ENCODE results near the gene SMPD3. TPM values are rescaled to one million over a fixed set of nuclear protein-coding genes. Genes with fewer than 3 reads are reported as not detected.

Gene SMPD3
- total RNA-seq, 1 experiment from 2014 or later, result 0.70 TPM

DNA sequence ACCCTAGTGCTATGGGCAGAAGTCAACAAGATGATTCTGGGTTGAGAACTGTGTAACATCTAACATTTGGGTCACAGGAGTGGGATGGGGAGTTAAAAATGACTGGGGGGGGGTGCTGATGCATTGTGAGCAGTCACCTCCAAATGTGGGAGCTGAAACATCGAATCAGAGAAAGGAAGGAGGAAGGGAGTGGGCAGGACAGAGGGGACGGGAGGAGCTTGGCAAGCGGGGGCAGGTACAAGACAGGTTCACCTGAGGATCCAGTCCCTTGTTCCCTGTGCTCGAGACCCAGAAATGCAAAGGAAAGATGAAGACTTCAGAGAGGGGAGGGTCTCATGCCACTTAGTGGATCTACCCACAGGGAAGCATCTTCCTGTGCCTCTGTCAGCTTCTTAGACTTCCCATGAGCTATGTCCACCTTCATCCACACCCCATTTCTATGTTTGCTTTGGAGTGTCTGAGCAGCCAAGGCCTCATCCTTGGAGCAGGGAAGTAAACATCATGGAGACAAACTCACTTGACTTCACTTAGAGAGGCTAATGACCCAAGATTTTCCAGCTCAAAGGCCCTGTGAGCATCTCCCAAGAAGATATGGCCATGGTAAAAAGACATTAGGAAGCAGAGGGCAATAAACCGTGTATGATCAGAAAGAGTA, 20.5 kb downstream of the SMPD3 start:
- Histone ChIP-seq H4K8ac (replicated peaks; ENCODE audit: insufficient read length, low read depth, low read length) (no peak overlapping the region), H3T11ph (ENCODE audit: low read length) (no peak overlapping the region), H2BK120ac (ENCODE audit: low read depth, low read length, poor library complexity, severe bottlenecking) (no peak overlapping the region), H3K23me2 (ENCODE audit: insufficient read length, low read depth, low read length, poor library complexity, severe bottlenecking) (no peaks in the 10 kb centered on the region), H3K27me3 (ENCODE audit: insufficient read depth, low read length) (no peaks in the 10 kb centered on the region), H2BK12ac (ENCODE audit: insufficient read length, low read depth, low read length) (no peak overlapping the region), H3K79me1 (ENCODE audit: insufficient read depth, low read depth, low read length, poor library complexity, severe bottlenecking) (no peaks in the 10 kb centered on the region), H3K9me3 (ENCODE audit: control insufficient read depth, low read depth, low read length) (no peaks in the 10 kb centered on the region), H3K79me2 (ENCODE audit: insufficient read depth, low read length) (no peaks in the 10 kb centered on the region), H4K91ac (ENCODE audit: insufficient read length, low read depth, low read length) (no peak overlapping the region), H3K4me1 (ENCODE audit: insufficient read depth, low read length) (no peaks in the 10 kb centered on the region), H4K20me1 (ENCODE audit: control insufficient read depth, insufficient read depth, insufficient read length) (no peaks in the 10 kb centered on the region), H3K9ac (ENCODE audit: extremely low read depth, insufficient read length, low read length) (no peak overlapping the region), H3K14ac (ENCODE audit: insufficient read depth, low read length) (no peak overlapping the region), H4K5ac (ENCODE audit: insufficient read length, low read depth, low read length) (no peak overlapping the region), H2AK5ac (ENCODE audit: insufficient read length, low read length) (no peak overlapping the region), H3K4ac (ENCODE audit: low read depth, low read length) (no peak overlapping the region), H3K56ac (ENCODE audit: insufficient read length, low read depth, low read length) (no peak overlapping the region), H3K27ac (ENCODE audit: insufficient read length, low read depth, low read length) (no peak overlapping the region), H3K23ac (ENCODE audit: insufficient read length, low read depth, low read length) (no peak overlapping the region), H2BK15ac (ENCODE audit: low read depth, low read length) (no peak overlapping the region), H3K18ac (ENCODE audit: insufficient read length, low read depth, low read length) (no peak overlapping the region), H2BK5ac (ENCODE audit: insufficient read length, low read length) (no peak overlapping the region), H2AFZ (ENCODE audit: low read length) (no peak overlapping the region), H3K4me2 (ENCODE audit: insufficient read depth, insufficient read length, low read length) (no peak overlapping the region), H2BK20ac (ENCODE audit: low read depth, low read length, poor library complexity, severe bottlenecking) (no peak overlapping the region)
- H3K9me3 Mint-ChIP-seq, result no peaks in the 10 kb centered on the region
- no CpG with 5 or more reads among the region's 5 CpGs for WGBS (ENCODE audit: extremely low coverage, insufficient read length, low lambda C conversion rate)
- no peak for DNase-seq
- TF ChIP-seq, protein P1, sequence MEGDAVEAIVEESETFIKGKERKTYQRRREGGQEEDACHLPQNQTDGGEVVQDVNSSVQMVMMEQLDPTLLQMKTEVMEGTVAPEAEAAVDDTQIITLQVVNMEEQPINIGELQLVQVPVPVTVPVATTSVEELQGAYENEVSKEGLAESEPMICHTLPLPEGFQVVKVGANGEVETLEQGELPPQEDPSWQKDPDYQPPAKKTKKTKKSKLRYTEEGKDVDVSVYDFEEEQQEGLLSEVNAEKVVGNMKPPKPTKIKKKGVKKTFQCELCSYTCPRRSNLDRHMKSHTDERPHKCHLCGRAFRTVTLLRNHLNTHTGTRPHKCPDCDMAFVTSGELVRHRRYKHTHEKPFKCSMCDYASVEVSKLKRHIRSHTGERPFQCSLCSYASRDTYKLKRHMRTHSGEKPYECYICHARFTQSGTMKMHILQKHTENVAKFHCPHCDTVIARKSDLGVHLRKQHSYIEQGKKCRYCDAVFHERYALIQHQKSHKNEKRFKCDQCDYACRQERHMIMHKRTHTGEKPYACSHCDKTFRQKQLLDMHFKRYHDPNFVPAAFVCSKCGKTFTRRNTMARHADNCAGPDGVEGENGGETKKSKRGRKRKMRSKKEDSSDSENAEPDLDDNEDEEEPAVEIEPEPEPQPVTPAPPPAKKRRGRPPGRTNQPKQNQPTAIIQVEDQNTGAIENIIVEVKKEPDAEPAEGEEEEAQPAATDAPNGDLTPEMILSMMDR (conservative IDR thresholded peaks at IDR 0.05), result no peak
- no peaks in the 10 kb centered on the region; a peak in 1 of 7 replicates for H3K36me3 Mint-ChIP-seq (ENCODE audit: insufficient read depth in 1 of 3, low read depth in 3 of 3)
- peaks cover 12% of the 10 kb centered on the region for H3K27me3 Mint-ChIP-seq (ENCODE audit: low read depth)
- H3K27ac Mint-ChIP-seq, result no peak overlapping the region
- H3K4me3 Mint-ChIP-seq, result no peak overlapping the region
- H3K4me1 Mint-ChIP-seq, result no peaks in the 10 kb centered on the region
